Femur (tissue), 1 donor: ENCODE results near the gene PPP1R26.
"Not testable (repeated sequence)": the region's sequence is repeated elsewhere in the genome, so short reads cannot be mapped to it uniquely, and the experiment has no call there.

Experiments
- DNase-seq: peaks from one replicate; pipeline ENCODE4 v3.0.0-alpha.2; 2017

Gene PPP1R26

GRCh38 chr9:135479469-135480052, at the start of gene PPP1R26:
Gene PPP1R26 (plus strand): TSS chr9:135479782. CDS start chr9:135484511, 4,729 bp downstream.
- no peak for DNase-seq

- no peak for DNase-seq
Measured at GRCh38 chr9:135437259-135437658, 42.3 kb upstream of the PPP1R26 start.

- not testable (repeated sequence) for DNase-seq
Measured at GRCh38 chr9:135437696-135438095, 41.9 kb upstream of the PPP1R26 start.

- not testable (repeated sequence) for DNase-seq
Measured at GRCh38 chr9:135438581-135439232, 40.9 kb upstream of the PPP1R26 start.

- DNase-seq: not testable (repeated sequence)
Measured at GRCh38 chr9:135439514-135439913, 40.1 kb upstream of the PPP1R26 start.

- no peak for DNase-seq
Measured at GRCh38 chr9:135439916-135440315, 39.7 kb upstream of the PPP1R26 start.

- DNase-seq: no peak
Measured at GRCh38 chr9:135440620-135441019, 39.0 kb upstream of the PPP1R26 start.

- DNase-seq: not testable (repeated sequence)
Measured at GRCh38 chr9:135441105-135442071, 38.2 kb upstream of the PPP1R26 start.

GRCh38 chr9:135442075-135442474, 37.5 kb upstream of the PPP1R26 start:
- no peak for DNase-seq

GRCh38 chr9:135443797-135444425, 35.7 kb upstream of the PPP1R26 start:
- DNase-seq: no peak

- DNase-seq: no peak
Measured at GRCh38 chr9:135447126-135447525, 32.5 kb upstream of the PPP1R26 start.

- DNase-seq: no peak
Measured at GRCh38 chr9:135448663-135449100, 30.9 kb upstream of the PPP1R26 start.

- DNase-seq: not testable (repeated sequence)
Measured at GRCh38 chr9:135449532-135449931, 30.1 kb upstream of the PPP1R26 start.

GRCh38 chr9:135450956-135451355, 28.6 kb upstream of the PPP1R26 start:
- DNase-seq: no peak

- not testable (repeated sequence) for DNase-seq
Measured at GRCh38 chr9:135451909-135452308, 27.7 kb upstream of the PPP1R26 start.

GRCh38 chr9:135454737-135455136, 24.8 kb upstream of the PPP1R26 start:
- no peak for DNase-seq

GRCh38 chr9:135455401-135456030, 24.1 kb upstream of the PPP1R26 start:
- DNase-seq: no peak

GRCh38 chr9:135456436-135457104, 23.0 kb upstream of the PPP1R26 start:
- no peak for DNase-seq

- DNase-seq: not testable (repeated sequence)
Measured at GRCh38 chr9:135458478-135458877, 21.1 kb upstream of the PPP1R26 start.

GRCh38 chr9:135461936-135462335, 17.6 kb upstream of the PPP1R26 start:
- DNase-seq: no peak

GRCh38 chr9:135463140-135463539, 16.4 kb upstream of the PPP1R26 start:
- no peak for DNase-seq

- no peak for DNase-seq
Measured at GRCh38 chr9:135464181-135464580, 15.4 kb upstream of the PPP1R26 start.
